Type B pancreatic cell (in vitro differentiated cells): ENCODE results near the gene LUZP2. TPM values are rescaled to one million over a fixed set of nuclear protein-coding genes. Genes with fewer than 3 reads are reported as not detected.

ENCODE experiments used
- DNase-seq: peaks from one replicate; pipeline ENCODE4 v3.0.0; 2021; ENCODE audit warnings: mixed read lengths; ENCODE audit not compliant: unreplicated experiment; ENCODE audit errors: extremely low spot score
- H3K27ac Mint-ChIP-seq: 2 replicates; pipeline ENCODE4 v1.8.0; 2021; ENCODE audit warnings: mild to moderate bottlenecking, mixed read lengths
- H3K27me3 Mint-ChIP-seq: 2 replicates; pipeline ENCODE4 v1.8.0; 2021; ENCODE audit warnings: mixed read lengths
- H3K36me3 Mint-ChIP-seq: 2 replicates; pipeline ENCODE4 v1.8.0; 2021; ENCODE audit warnings: mixed read lengths
- H3K4me1 Mint-ChIP-seq: one replicate; pipeline ENCODE4 v1.8.0; 2021; ENCODE audit warnings: mixed read lengths; ENCODE audit not compliant: unreplicated experiment
- H3K4me3 Mint-ChIP-seq: 2 replicates; pipeline ENCODE4 v1.8.0; 2021; ENCODE audit warnings: mild to moderate bottlenecking, mixed read lengths
- H3K9me3 Mint-ChIP-seq: 2 replicates; pipeline ENCODE4 v1.8.0; 2021; ENCODE audit warnings: mixed read lengths
- total RNA-seq: library from RNA; stranded (reverse); gene quantifications from 2 replicates; pipeline ENCODE4 v1.2.1, GENCODE V29; 2021; ENCODE audit warnings: low replicate concordance
- TF ChIP-seq, protein P1 (sequence below): fragments of 200-600 bp; sonication (generic); conservative IDR thresholded peaks from 2 replicates; pipeline ENCODE4 v1.5.0; 2021; ENCODE audit warnings: antibody characterized with exemption, mild to moderate bottlenecking

LUZP2 gene
- total RNA-seq, 1 donor from 2014 or later, result 6.5 TPM

DNA sequence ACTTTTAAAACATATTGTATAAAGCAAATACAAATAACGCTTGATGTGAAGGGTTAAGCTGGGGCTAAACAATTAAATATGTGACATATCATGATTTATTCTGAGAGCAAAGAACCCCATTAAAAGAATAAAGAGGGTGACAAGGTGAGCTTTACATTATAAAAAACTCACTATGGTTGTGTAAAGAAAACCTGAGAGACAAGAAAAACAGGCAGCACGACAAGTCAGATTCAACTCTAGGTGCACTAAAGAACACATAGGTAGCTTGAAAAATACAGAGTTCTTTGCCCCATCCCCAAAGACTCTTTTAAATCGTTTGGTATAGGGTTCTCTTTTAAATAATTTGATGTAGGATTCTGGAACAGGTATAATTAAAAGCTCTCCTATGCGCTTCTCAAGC, 63.5 kb downstream of the LUZP2 start:
- Mint-ChIP-seq H3K27me3 (no peaks in the 10 kb centered on the region), H3K9me3 (peaks cover 3% of the 10 kb centered on the region), H3K27ac (peak overlapping the region; percentile 22), H3K36me3 (no peaks in the 10 kb centered on the region), H3K4me1 (peaks cover 14% of the 10 kb centered on the region), H3K4me3 (no peak overlapping the region)
- no peak for DNase-seq
- TF ChIP-seq, protein P1, sequence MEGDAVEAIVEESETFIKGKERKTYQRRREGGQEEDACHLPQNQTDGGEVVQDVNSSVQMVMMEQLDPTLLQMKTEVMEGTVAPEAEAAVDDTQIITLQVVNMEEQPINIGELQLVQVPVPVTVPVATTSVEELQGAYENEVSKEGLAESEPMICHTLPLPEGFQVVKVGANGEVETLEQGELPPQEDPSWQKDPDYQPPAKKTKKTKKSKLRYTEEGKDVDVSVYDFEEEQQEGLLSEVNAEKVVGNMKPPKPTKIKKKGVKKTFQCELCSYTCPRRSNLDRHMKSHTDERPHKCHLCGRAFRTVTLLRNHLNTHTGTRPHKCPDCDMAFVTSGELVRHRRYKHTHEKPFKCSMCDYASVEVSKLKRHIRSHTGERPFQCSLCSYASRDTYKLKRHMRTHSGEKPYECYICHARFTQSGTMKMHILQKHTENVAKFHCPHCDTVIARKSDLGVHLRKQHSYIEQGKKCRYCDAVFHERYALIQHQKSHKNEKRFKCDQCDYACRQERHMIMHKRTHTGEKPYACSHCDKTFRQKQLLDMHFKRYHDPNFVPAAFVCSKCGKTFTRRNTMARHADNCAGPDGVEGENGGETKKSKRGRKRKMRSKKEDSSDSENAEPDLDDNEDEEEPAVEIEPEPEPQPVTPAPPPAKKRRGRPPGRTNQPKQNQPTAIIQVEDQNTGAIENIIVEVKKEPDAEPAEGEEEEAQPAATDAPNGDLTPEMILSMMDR, result no peak

DNA sequence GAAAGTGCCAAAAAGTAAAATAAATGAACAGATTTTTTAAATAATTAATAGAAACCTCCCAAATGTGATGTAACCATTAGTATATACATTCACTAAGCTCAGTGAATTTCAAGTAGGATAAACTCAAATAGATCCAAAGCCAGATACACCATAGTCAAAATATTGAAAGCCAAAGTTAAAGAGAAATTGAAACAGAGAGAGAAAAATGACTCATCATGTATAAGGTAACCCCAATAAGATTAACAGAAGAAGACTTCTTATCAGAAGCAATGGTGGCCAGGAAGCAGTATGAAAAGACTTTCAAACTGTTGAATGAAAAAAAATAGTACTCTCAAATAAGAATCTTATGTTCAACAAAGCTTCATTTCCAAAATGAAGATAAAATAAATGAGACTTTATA, 70.5 kb downstream of the LUZP2 start:
- no peaks in the 10 kb centered on the region for H3K4me1 Mint-ChIP-seq
- H3K27me3 Mint-ChIP-seq, result no peaks in the 10 kb centered on the region
- H3K4me3 Mint-ChIP-seq, result no peak overlapping the region
- TF ChIP-seq, protein P1, result no peak
- no peak for DNase-seq
- H3K36me3 Mint-ChIP-seq, result no peaks in the 10 kb centered on the region
- no peaks in the 10 kb centered on the region for H3K9me3 Mint-ChIP-seq
- no peak overlapping the region for H3K27ac Mint-ChIP-seq

DNA sequence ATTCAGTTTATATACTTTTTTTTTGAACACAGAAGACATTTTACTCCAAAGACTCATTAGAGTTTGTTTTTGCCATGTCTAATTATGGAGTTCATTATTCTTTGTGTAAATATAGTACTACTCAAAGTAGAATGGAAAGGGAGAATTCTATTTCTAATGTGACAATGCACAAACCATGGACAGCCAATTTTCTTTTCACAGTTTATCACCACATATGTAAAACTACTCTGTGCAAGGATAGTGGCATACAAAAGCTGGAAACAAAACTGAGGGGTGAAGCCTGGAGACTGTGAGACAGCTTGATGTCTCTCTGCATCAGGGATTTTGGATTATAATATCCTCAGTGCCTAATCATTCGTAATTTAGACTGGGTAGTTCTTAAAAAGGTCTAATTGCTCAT, 75.5 kb downstream of the LUZP2 start:
- Mint-ChIP-seq H3K27ac (no peak overlapping the region), H3K36me3 (no peaks in the 10 kb centered on the region), H3K9me3 (no peaks in the 10 kb centered on the region), H3K4me1 (no peaks in the 10 kb centered on the region), H3K27me3 (no peaks in the 10 kb centered on the region), H3K4me3 (no peak overlapping the region)
- DNase-seq, result no peak
- TF ChIP-seq, protein P1, result no peak

DNA sequence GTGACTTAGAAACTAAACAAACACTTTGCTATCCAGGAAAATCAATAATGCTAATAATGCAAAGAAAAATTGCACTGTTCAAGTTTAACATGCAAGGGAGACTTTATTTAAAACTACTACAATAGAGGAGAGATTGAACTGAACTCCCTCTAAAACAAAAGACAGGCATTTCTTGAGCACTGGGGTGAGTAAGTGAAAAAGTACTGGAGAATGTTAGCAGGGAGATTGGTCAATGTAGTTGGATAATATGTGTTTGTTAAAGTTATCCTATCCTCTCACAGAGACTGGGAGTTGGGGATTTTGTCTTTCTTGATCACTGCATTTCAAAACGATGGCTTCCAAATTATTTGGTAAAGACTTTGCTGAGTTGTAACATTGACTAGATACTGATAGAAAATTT, 77.6 kb downstream of the LUZP2 start:
- TF ChIP-seq, protein P1, result no peak
- H3K4me1 Mint-ChIP-seq, result no peaks in the 10 kb centered on the region
- no peaks in the 10 kb centered on the region for H3K9me3 Mint-ChIP-seq
- no peak overlapping the region for H3K27ac Mint-ChIP-seq
- no peaks in the 10 kb centered on the region for H3K36me3 Mint-ChIP-seq
- no peaks in the 10 kb centered on the region for H3K27me3 Mint-ChIP-seq
- H3K4me3 Mint-ChIP-seq, result no peak overlapping the region
- DNase-seq, result no peak

DNA sequence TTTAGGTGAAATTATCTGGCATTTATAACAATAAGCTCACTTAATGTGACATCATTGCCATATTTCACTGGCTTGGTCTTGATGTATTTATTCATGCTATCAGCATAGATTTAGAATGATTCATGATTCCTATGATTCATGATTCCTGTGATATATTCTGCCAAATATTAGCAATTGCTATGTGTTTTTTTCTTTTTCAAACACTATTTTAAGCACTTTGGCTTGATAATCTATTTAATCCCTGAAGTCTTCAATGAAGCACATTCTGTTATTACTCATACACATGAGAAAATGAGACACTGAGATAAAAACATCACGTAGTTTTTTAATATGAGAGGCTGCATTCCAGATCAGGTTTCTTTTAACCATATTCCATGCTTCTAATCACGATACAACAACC, 78.5 kb downstream of the LUZP2 start:
- no peak for DNase-seq
- Mint-ChIP-seq H3K27me3 (no peaks in the 10 kb centered on the region), H3K27ac (no peak overlapping the region), H3K4me3 (no peak overlapping the region), H3K9me3 (no peaks in the 10 kb centered on the region), H3K4me1 (no peaks in the 10 kb centered on the region), H3K36me3 (no peaks in the 10 kb centered on the region)
- TF ChIP-seq, protein P1, result no peak

DNA sequence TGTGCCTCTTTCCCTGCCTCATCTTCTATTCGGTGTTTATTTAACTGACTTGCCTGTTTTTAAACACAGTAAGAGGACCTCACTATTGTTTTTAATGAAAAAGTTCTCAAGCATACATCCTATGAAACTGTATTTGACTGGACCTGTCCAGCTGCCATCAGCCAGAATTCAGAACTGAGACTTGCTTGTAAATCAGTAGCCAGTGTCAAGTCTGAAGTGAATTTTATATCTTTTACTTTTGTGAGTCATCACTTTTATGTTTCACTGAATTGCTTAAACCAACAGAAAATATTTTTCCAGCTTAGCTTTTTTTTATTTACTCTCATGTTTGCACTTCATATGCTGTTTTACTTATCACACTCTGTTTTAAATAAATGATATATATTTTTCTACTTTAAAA, 88.3 kb downstream of the LUZP2 start:
- no peaks in the 10 kb centered on the region for H3K27me3 Mint-ChIP-seq
- TF ChIP-seq, protein P1, result no peak
- H3K36me3 Mint-ChIP-seq, result no peaks in the 10 kb centered on the region
- DNase-seq, result no peak
- no peak overlapping the region for H3K27ac Mint-ChIP-seq
- H3K4me1 Mint-ChIP-seq, result peaks cover 16% of the 10 kb centered on the region
- no peaks in the 10 kb centered on the region for H3K9me3 Mint-ChIP-seq
- no peak overlapping the region for H3K4me3 Mint-ChIP-seq
